ENCODE results near the gene ATXN7L3. TPM values are rescaled to one million over a fixed set of nuclear protein-coding genes. Genes with fewer than 3 reads are reported as not detected.

ATXN7L3 gene
- total and polyA plus RNA-seq, 9 of the 15 experiments (the other 6 are each of a cell fraction or from before 2014, with no cell fraction given): 0.62 to 66.1 (median 33.2) TPM

- H3K9me1 ChIP-seq (ENCODE audit: control insufficient read depth, insufficient read depth, low read length): no peaks in the 10 kb centered on the region
- H3K4me2 ChIP-seq (ENCODE audit: insufficient read depth, low read length): no peak overlapping the region
- FAIRE-seq (no peak), DNase-seq (ENCODE audit: extremely low read depth in 1 of 4, low spot score in 3 of 4) (peak in 1 of 4 experiments; percentile 18), ATAC-seq (no peak)
- WGBS (ENCODE audit: insufficient coverage, low coverage, missing lambda C conversion rate): 11% methylated on average over 2 of the region's 2 CpGs
- ChIA-PET POLR2A (interaction anchor here (0.6 to 4.0 kb wide), 6 partner anchors 9 to 240 kb away, joined by 3 to 20 read pairs (median 3); partner anchors contain the start of gene TMUB2), CTCF (ENCODE audit: low intra/inter-chr PET ratio) (no interaction called here)
- H3K27ac ChIP-seq (ENCODE audit: extremely low read depth, low read depth, low read length): no peak overlapping the region
- BruUV-seq (replicated peaks): no TSS peak
- no peak overlapping the region for H3K9ac ChIP-seq (ENCODE audit: insufficient read depth in 1 of 2, low read depth in 2 of 2, low read length in 2 of 2)
- H3K4me1 ChIP-seq (replicated peaks in 1 of 2; ENCODE audit: control insufficient read depth in 2 of 2, insufficient read depth in 2 of 2, low read length in 2 of 2): peaks cover 27 to 28% of the 10 kb centered on the region in 2 experiments; a peak in 4 of 5 replicates
- H3K9me3 ChIP-seq (replicated peaks; ENCODE audit: control insufficient read depth, insufficient read depth, low read depth, low read length): no peaks in the 10 kb centered on the region
- peaks cover 13% of the 10 kb centered on the region; the same call in 1 of the 2 replicates for H4K20me1 ChIP-seq (replicated peaks; ENCODE audit: control insufficient read depth, insufficient read depth, low read length)
- in situ Hi-C loops (cut with MboI) (no loop called here), intact Hi-C loops (cut with micrococcal nuclease) (no loop called here)
- H3K36me3 ChIP-seq (ENCODE audit: control insufficient read depth, insufficient read depth, low read length): peaks cover 65% of the 10 kb centered on the region
- H3K79me2 ChIP-seq (ENCODE audit: control insufficient read depth, insufficient read depth, low read length): peaks cover 53% of the 10 kb centered on the region
- no peak overlapping the region for H3K4me3 ChIP-seq
- H2AFZ ChIP-seq (ENCODE audit: low read depth, low read length): no peak overlapping the region
- H3K27me3 ChIP-seq (ENCODE audit: control insufficient read depth in 2 of 2, insufficient read depth in 2 of 2, low read length in 2 of 2): no peaks in the 10 kb centered on the region
- TF ChIP-seq CBFA2T3 (IDR thresholded peaks at IDR 0.05) (peak; percentile 15; the same call in 1 of the 2 replicates), POLR2AphosphoS5 (IDR thresholded peaks at IDR 0.05; ENCODE audit: control insufficient read depth, insufficient read depth, low read depth, low read length) (no peak), NR0B1 (IDR thresholded peaks at IDR 0.05; ENCODE audit: partially characterized antibody) (no peak), MEF2D (tag; conservative IDR thresholded peaks at IDR 0.05; ENCODE audit: low read depth) (no peak; the same call in 1 of the 2 replicates), CBFA2T2 (conservative IDR thresholded peaks at IDR 0.05) (no peak), IFI16 (CRISPR knock-in tag; IDR thresholded peaks at IDR 0.05) (no peak)
- TF ChIP-seq, protein P1, sequence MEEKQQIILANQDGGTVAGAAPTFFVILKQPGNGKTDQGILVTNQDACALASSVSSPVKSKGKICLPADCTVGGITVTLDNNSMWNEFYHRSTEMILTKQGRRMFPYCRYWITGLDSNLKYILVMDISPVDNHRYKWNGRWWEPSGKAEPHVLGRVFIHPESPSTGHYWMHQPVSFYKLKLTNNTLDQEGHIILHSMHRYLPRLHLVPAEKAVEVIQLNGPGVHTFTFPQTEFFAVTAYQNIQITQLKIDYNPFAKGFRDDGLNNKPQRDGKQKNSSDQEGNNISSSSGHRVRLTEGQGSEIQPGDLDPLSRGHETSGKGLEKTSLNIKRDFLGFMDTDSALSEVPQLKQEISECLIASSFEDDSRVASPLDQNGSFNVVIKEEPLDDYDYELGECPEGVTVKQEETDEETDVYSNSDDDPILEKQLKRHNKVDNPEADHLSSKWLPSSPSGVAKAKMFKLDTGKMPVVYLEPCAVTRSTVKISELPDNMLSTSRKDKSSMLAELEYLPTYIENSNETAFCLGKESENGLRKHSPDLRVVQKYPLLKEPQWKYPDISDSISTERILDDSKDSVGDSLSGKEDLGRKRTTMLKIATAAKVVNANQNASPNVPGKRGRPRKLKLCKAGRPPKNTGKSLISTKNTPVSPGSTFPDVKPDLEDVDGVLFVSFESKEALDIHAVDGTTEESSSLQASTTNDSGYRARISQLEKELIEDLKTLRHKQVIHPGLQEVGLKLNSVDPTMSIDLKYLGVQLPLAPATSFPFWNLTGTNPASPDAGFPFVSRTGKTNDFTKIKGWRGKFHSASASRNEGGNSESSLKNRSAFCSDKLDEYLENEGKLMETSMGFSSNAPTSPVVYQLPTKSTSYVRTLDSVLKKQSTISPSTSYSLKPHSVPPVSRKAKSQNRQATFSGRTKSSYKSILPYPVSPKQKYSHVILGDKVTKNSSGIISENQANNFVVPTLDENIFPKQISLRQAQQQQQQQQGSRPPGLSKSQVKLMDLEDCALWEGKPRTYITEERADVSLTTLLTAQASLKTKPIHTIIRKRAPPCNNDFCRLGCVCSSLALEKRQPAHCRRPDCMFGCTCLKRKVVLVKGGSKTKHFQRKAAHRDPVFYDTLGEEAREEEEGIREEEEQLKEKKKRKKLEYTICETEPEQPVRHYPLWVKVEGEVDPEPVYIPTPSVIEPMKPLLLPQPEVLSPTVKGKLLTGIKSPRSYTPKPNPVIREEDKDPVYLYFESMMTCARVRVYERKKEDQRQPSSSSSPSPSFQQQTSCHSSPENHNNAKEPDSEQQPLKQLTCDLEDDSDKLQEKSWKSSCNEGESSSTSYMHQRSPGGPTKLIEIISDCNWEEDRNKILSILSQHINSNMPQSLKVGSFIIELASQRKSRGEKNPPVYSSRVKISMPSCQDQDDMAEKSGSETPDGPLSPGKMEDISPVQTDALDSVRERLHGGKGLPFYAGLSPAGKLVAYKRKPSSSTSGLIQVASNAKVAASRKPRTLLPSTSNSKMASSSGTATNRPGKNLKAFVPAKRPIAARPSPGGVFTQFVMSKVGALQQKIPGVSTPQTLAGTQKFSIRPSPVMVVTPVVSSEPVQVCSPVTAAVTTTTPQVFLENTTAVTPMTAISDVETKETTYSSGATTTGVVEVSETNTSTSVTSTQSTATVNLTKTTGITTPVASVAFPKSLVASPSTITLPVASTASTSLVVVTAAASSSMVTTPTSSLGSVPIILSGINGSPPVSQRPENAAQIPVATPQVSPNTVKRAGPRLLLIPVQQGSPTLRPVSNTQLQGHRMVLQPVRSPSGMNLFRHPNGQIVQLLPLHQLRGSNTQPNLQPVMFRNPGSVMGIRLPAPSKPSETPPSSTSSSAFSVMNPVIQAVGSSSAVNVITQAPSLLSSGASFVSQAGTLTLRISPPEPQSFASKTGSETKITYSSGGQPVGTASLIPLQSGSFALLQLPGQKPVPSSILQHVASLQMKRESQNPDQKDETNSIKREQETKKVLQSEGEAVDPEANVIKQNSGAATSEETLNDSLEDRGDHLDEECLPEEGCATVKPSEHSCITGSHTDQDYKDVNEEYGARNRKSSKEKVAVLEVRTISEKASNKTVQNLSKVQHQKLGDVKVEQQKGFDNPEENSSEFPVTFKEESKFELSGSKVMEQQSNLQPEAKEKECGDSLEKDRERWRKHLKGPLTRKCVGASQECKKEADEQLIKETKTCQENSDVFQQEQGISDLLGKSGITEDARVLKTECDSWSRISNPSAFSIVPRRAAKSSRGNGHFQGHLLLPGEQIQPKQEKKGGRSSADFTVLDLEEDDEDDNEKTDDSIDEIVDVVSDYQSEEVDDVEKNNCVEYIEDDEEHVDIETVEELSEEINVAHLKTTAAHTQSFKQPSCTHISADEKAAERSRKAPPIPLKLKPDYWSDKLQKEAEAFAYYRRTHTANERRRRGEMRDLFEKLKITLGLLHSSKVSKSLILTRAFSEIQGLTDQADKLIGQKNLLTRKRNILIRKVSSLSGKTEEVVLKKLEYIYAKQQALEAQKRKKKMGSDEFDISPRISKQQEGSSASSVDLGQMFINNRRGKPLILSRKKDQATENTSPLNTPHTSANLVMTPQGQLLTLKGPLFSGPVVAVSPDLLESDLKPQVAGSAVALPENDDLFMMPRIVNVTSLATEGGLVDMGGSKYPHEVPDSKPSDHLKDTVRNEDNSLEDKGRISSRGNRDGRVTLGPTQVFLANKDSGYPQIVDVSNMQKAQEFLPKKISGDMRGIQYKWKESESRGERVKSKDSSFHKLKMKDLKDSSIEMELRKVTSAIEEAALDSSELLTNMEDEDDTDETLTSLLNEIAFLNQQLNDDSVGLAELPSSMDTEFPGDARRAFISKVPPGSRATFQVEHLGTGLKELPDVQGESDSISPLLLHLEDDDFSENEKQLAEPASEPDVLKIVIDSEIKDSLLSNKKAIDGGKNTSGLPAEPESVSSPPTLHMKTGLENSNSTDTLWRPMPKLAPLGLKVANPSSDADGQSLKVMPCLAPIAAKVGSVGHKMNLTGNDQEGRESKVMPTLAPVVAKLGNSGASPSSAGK (IDR thresholded peaks at IDR 0.05): no peak
Observed at GRCh38 chr17:44146375-44147346, 53.0 kb downstream of the ATXN7L3 start.

Data from K562 (cell line).